AG10803 (cell line): ENCODE results near the gene STARD7.

Experiments used
- DNase-seq: peaks from one replicate; pipeline ENCODE4 v3.0.0; 2010; ENCODE audit warnings: low read depth
- H3K4me3 ChIP-seq: 2 replicates; pipeline ENCODE4 v1.5.1; 2011; ENCODE audit warnings: mild to moderate bottlenecking, low read length, control low read depth
- TF ChIP-seq, protein P1 (sequence below): conservative IDR thresholded peaks from 2 replicates; pipeline ENCODE4 v1.5.1; 2011; ENCODE audit warnings: mild to moderate bottlenecking, low read length, control low read depth, inconsistent platforms

STARD7 gene

DNA sequence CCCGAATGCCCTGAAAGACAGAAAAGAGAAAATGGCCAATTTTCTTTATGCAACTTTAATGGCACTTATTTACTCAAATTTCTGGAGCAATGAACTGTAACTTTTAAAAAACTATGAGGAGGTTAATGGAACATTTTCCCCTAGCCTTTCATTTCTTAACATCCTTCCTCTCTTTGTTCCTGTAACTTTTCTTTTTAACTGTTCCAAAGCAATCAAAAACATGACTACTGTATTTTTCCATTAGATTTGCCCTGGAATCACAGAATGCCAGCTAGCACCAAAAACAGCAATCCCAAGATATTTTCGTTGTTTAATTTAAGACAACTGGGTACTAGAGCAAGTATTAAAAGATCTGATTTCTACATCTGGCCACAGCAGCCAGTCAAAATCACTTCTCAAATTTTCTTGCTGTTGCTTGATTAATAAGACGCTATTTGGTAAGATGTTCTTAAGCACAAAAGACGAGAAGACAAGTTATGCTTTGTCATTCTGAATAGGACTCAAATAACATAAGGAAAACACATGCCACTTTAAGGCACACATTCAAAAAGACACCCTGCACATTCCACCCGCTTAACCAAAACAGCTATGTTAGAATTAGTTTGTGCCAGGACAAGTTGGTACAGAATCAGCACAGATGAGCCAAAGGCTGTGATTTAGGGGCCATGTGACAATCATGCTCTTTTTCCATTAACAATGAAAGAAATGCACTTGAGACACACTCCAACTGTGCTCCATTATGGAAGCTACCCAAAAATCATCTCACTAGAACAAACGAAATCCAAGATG lies 3.6 kb downstream of the STARD7 start:
- DNase-seq = peak; percentile 89
- peak overlapping the region; percentile 1; the same call in 1 of the 2 replicates for H3K4me3 ChIP-seq
- TF ChIP-seq, protein P1, sequence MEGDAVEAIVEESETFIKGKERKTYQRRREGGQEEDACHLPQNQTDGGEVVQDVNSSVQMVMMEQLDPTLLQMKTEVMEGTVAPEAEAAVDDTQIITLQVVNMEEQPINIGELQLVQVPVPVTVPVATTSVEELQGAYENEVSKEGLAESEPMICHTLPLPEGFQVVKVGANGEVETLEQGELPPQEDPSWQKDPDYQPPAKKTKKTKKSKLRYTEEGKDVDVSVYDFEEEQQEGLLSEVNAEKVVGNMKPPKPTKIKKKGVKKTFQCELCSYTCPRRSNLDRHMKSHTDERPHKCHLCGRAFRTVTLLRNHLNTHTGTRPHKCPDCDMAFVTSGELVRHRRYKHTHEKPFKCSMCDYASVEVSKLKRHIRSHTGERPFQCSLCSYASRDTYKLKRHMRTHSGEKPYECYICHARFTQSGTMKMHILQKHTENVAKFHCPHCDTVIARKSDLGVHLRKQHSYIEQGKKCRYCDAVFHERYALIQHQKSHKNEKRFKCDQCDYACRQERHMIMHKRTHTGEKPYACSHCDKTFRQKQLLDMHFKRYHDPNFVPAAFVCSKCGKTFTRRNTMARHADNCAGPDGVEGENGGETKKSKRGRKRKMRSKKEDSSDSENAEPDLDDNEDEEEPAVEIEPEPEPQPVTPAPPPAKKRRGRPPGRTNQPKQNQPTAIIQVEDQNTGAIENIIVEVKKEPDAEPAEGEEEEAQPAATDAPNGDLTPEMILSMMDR = no peak

DNA sequence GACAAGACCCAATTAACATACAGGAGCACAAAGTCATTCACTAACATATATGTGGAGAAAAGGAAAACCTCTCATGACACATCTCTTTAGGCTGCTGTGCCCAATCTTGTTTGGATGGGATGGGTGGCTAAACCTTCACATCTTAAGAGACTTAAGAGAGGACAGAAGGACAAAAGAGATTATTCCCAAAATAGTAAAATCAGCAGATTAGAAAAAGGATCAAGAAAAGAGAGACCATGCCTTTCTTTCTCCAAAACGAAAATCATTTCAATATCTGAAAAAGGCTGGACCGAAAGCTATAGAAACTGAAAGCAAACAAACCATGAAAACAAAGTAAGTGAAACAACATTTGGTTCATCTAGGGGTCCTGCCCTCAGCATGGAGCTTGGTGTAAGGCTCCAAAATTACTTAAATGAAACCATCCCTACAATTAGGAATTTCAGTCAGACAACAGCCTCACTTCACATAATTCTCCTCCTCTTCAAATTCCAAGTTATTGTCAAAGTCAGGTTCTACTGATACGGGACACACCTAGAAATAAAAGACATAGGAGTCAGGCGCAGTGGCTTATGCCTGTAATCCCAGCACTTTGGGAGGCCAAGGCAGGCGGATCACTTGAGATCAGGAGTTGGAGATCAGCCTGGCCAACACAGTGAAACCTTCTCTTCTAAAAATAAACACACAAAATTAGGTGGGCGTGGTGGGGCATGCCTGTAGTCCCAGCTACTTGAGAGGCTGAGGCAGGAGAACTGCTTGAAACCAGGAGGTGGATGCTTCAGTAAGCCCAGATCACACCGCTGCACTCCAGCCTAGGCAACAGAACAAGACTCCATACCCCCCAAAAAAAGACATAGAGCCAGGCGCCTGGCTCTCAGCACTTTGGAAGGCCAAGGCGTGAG lies 5.2 kb downstream of the STARD7 start:
- TF ChIP-seq, protein P1 = no peak
- peak overlapping the region; percentile 6; the same call in 1 of the 2 replicates for H3K4me3 ChIP-seq
- no peak for DNase-seq

DNA sequence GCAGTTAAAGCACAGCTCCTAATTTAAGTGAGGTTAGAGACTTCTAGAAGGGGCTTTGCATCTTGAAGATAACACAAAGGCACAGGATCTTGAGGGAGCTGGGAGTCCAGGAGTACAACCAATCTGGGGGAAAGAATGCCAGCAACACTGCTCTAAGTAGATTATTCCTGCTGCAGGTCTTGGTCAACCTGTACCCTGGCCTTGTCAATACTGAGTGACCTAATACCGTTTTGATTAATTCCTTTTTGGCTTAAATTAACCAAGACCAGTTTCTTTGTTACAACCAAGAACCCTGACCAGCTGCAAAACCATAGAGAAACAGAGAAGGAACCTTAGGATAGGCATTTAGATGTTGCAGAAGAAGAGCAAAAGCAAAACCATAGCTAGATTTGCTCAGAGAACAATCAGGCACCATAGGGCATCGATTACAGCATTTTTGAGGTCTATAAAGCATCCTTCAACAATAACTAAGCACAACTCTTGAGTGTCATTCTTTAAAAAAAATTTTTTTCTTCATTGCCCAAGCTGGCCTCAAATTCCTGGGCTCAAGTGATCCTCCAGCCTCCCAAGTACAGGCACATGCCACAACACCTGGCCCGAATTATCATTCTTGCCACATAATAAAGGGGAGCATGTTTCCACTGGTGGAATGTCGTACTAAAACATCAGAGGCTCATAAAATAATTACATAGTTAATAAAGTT lies 6.3 kb downstream of the STARD7 start:
- TF ChIP-seq, protein P1 = no peak
- peak; percentile 92 for DNase-seq

DNA sequence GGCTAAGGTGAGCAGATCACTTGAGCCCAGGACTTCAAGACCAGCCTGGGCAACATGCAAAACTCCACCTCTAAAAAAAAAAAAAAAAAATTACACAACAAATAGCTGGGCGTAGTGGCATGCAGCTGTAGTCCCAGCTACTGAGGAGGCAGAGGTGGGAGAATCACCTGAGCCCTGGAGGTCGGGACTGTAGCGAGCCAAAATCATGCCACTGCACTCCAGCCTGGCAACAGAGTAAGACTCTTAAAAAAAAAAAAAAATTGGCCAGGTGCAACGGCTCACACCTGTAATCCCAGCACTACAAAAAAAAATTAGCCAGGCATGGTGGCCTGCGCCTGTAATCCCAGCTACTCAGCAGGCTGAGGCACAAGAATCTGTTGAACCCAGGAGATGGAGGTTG lies 7.3 kb downstream of the STARD7 start:
- TF ChIP-seq, protein P1 = no peak
- no peak overlapping the region for H3K4me3 ChIP-seq
- DNase-seq = no peak

More for the DNA sequence above, 6.3 kb downstream of the STARD7 start:
- H3K4me3 ChIP-seq = no peak overlapping the region; the same call in 1 of the 2 replicates

DNA sequence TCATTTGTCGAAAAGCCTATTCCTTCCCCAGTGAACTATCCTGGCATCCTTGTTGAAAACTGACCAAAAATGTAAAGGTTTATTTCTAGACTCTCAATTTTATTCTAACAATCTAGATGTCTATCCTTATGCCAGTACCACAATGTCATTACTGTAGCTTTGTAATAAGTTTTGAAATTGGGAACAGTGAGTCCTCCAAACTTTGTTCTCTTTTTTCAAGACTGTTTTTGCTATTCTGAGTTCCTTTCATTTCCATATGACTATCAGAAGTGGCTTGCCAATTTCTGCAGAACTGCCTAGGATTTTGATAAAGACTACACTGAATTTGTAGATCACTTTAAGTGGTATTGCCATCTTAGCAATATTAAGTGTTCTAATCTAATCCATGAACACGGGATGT lies 9.7 kb downstream of the STARD7 start:
- TF ChIP-seq, protein P1 = no peak
- H3K4me3 ChIP-seq = no peak overlapping the region
- DNase-seq = no peak

DNA sequence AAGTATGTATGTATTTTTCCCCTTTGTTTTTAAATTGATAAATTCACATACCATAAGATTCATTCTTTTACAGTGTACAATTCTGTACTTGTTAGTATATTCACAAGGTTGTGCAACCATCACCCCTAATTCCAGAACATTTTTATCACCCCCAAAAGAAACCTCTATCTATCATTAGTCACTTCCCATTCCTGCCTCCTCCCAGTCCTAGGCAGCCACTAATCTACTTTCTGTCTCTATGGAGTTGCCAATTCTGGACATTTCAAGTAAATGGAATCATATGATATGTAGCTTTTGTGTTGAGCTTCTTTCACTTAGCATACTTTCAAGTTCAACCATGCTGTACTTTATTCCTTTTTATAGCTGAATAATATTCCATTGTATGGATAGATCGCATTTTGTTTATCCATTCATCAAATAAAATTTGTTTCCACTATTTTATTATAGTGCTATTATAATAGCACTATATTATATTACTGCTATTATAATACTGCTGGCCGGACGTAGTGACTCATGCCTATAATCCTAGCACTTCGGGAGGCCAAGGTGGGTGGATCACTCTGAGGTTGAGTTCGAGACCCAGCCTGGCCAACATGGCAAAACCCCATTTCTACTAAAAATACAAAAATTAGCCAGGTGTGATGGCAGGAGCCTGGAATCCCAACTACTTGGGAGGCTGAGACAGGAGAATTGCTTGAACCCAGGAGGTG lies 10.9 kb downstream of the STARD7 start:
- DNase-seq = no peak
- TF ChIP-seq, protein P1 = no peak
- no peak overlapping the region for H3K4me3 ChIP-seq
